Stimulated activated CD8-positive, alpha-beta memory T cell treated with anti-CD3 and anti-CD28 coated beads, Interleukin-7, amount 100 ng/mL, for 48 hours (primary cell): ENCODE measurements around the gene SMU1.
"Not testable (repeated sequence)": the region's sequence is repeated elsewhere in the genome, so short reads cannot be mapped to it uniquely, and the experiment has no call there.

ENCODE experiments used
- DNase-seq, 2 donors: peaks; one replicate each; pipeline ENCODE4 v3.0.0-alpha.2; 2020; ENCODE audit warnings: low read depth in 1 of 2; ENCODE audit errors: extremely low read depth in 1 of 2

SMU1 gene

DNA sequence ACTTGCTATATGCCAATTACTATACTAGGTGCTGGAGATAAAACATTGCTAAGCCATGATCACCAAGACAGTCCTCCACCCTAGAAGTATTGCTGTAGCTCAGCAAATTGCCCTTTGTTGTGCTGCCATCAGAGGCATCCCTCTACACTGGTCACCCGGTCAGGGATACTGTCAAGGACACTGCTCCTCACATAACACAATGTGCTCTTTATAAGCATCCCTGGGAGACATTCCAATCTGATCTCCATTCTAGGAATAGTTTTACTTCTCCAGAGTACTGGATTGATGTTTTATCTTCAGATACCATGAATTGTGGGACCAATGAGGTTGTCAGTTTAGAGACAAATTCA is 61.8 kb downstream of the SMU1 start:
- no peak for DNase-seq

DNA sequence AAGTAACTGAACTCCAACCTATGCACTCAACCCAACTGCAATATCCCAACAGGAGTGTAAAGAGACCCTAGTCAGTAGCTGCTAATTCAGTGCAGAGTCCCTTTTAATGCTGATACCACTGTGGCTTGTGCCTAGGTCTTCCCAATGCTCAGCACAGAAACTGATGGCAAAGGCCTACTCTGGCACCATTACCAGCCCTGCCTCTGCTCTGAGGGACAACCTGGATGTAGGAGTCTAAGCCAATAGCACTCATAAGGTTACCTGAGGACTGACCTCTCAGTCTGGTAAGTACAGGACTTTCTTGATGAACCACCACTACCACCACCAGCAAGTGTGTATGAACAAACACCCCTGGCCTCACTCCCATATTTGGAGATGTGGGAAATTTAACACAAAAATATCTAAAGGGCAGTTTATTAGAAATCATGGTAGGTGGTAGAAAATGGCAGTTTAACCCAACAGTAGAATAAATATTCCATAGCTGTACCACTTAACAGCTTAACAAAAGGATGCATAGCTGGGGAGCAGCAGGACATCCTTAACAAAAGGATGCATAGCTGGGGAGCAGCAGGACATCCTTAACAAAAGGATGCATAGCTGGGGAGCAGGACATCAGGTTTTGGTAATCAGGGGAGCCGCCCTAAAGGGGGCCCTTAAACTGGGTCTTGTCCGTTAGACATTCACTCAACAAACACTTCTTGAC is 62.4 kb downstream of the SMU1 start:
- no peak for DNase-seq

DNA sequence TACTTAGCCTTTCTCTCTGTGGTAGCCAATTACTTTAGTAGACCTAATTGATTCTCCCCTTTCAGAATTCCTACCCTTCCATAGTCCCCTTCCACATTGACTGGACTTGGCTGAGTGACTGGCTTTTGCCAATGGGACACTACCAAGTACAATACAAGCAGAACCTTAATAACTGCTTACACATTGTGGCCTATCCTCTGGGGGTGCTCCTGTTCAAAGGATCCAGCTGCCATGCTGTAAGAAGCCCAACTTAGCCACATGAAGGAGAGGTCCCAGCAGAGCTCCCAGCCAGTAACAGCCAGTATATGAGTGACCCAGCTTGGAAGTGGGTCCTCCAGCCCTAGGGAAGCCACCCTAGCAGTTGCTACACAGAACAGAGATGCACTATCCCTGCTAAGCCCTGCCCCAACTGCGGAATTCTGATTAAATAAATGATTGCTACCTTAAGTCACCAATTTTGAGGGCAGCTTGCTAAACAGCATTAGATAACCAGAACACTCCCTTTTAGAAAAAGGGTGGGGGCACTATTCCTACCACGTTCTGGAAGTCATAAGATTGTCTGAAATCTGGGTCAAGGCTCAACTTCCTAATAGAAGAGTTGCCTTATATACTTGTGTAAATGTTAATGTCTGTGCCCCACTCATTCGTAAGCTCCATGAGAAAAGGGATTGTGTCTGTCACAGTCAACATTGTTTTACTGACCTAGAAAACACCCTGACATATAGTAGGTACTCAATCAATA is 64.0 kb downstream of the SMU1 start:
- DNase-seq, result no peak

DNA sequence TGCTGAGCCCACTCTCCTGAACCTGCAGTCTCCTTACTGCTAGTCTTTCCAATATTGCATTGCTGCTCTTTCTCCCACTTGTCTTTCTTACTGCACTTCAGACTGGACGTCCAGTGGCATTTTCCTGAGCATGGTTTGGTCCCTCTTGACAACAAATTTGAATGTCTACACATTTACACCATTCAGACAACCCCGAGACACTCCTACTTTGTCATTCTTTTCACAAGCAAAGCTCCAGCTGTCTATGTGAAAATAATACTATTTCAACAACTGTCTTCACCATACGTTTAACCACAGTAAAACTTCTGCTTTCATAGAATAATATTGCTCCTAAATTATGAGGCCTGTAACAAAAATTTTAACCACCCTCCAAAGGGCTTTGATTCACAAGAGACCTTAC is 64.6 kb downstream of the SMU1 start:
- DNase-seq, result no peak

DNA sequence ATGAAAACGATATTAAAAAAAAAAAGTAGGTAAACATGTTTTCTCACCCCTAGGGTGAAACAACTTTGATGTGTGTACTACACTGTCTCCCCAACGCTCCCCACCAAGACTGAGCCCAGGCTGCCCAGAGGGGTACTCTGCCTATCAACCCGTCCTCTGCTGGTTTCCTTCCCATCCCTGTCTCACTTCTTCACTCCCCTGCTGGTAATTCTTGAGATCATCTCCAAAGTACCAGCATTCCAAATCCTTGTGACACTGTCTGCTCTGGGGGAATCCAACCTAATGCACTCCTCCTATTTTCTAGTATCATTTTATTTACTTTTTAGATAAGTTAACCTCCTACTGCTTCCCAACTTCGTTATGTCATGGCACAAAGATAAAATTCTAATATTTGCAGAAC is 68.7 kb downstream of the SMU1 start:
- DNase-seq, result no peak

DNA sequence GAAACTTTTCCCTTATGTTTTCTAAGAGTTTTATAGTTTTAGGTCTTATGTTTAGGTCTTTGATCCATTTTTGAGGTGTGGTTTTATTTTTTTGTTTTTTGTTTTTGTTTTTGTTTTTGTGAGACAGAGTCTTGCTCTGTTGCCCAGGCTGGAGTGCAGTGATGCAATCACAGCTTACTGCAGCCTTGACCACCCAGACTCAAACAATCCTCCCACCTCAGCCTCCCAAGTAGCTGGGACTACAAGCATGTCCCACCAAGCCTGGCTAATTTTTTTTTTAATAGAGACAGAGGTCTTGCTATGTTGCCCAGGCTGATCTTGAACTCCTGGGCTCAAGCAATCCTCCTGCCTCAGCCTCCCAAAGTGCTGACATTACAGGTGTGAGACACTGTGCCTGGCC is 71.1 kb downstream of the SMU1 start:
- not testable (repeated sequence) for DNase-seq

DNA sequence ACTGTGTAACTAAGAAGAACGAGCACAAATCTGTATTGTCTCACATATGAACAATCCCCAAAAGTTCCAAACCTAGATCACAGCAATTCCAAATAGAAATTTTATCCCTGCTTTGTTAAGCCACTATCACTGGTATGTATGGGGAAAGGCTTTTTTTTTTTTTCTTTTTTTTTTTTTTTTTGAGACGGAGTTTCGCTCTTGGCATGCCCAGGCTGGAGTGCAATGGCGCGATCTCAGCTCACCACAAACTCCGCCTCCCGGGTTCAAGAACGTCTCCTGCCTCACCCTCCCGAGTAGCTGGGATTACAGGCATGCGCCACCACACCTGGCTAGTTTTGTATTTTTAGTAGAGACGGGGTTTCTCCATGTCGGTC is 75.8 kb downstream of the SMU1 start:
- peak in 1 of 2 donors; percentile 29 for DNase-seq

DNA sequence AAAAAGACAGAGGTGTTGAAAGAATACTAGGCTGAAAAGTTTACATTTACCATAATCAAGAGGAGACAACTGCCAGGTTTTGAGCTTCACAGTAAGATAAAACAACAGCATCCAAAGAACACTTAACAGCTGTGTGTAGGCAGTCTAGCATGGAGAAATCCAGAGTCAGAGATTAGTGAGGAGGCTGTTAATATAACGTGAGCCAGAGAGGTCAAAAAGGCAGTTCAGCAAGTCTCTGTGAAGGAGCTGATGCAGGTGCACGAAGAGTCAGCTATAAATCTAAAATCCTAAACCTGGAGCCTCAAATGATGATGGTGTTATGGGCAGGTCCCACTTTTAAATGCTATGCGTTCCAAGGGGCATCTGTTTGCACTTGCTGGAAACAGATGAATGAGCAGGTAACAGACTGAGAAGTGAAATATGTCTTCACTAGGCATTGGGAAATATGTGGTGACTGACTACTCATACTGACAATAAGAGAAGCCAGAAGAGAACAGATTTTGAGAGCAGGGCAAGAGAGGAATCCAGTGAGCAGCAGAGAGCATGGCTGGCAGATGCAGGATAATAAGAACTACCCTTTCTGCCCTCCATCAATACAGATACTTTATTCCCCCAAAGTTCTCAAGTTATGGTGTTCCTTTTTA is 83.8 kb downstream of the SMU1 start:
- no peak for DNase-seq

DNA sequence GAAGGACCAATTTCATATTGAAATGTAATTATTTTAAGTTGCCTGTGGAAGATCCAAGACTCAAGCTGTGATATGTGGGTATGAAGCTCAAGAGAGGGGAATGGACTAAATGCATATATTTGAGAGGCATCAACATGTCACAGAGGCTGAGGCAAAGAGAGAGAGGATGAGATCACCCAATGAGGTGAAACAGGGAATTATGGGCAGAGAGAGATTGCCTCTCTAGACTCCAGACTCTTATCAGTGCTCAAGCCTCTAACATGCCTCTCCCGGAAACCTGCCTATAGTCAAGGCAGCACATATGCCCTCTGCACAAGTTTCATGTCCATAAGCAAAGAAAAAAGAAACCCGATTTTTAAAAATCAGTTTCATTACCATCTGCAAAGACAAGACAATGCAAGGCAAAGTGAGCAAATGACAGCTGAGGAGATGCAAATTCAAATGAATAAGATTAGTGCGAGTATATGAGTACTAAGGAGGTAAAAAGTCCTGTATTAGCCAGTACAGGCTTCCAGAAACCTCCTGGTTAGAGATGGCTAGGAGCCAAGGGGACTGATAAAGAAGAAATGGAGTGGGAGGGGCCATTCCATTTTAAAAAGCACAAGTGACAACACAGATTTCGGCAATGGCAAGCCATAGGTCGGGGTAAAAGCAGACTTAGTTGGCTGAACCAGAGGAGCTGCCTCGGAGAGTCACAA is 84.4 kb downstream of the SMU1 start:
- no peak for DNase-seq
